GM21529 (cell line): ENCODE data around the gene OAT.
"Not testable (repeated sequence)": the region's sequence is repeated elsewhere in the genome, so short reads cannot be mapped to it uniquely, and the experiment has no call there.

Source experiments
- ATAC-seq: cut with Tn5 transposase; IDR thresholded peaks from one replicate; pipeline ENCODE4 v1.9.1; 2021; ENCODE audit not compliant: unreplicated experiment

OAT gene

GRCh38 chr10:124379609-124380193 is 39.0 kb downstream of the OAT start:
- no peak for ATAC-seq

GRCh38 chr10:124378881-124379471 is 39.7 kb downstream of the OAT start:
- ATAC-seq: no peak

GRCh38 chr10:124378271-124378670 is 40.5 kb downstream of the OAT start:
- ATAC-seq: no peak

- no peak for ATAC-seq
Measured at GRCh38 chr10:124377101-124377500, 41.6 kb downstream of the OAT start.

GRCh38 chr10:124376411-124376810 is 42.3 kb downstream of the OAT start:
- no peak for ATAC-seq

- ATAC-seq: no peak
Measured at GRCh38 chr10:124375691-124376090, 43.0 kb downstream of the OAT start.

GRCh38 chr10:124375353-124375614 is 43.4 kb downstream of the OAT start:
- no peak for ATAC-seq

- no peak for ATAC-seq
Measured at GRCh38 chr10:124374535-124375352, 44.0 kb downstream of the OAT start.

GRCh38 chr10:124372899-124373298 is 45.8 kb downstream of the OAT start:
- no peak for ATAC-seq

- no peak for ATAC-seq
Measured at GRCh38 chr10:124370426-124370825, 48.3 kb downstream of the OAT start.

GRCh38 chr10:124369986-124370385 is 48.7 kb downstream of the OAT start:
- no peak for ATAC-seq

- not testable (repeated sequence) for ATAC-seq
Measured at GRCh38 chr10:124369533-124369932, 49.2 kb downstream of the OAT start.

GRCh38 chr10:124369066-124369465 is 49.7 kb downstream of the OAT start:
- ATAC-seq: no peak

GRCh38 chr10:124367936-124368335 is 50.8 kb downstream of the OAT start:
- ATAC-seq: no peak

- ATAC-seq: no peak
Measured at GRCh38 chr10:124367414-124367813, 51.3 kb downstream of the OAT start.

GRCh38 chr10:124366825-124367224 is 51.9 kb downstream of the OAT start:
- no peak for ATAC-seq

- ATAC-seq: no peak
Measured at GRCh38 chr10:124366343-124366742, 52.4 kb downstream of the OAT start.

GRCh38 chr10:124364674-124365073 is 54.0 kb downstream of the OAT start:
- ATAC-seq: no peak

- ATAC-seq: no peak
Measured at GRCh38 chr10:124362568-124362967, 56.2 kb downstream of the OAT start.

- ATAC-seq: no peak
Measured at GRCh38 chr10:124359336-124359832, 59.3 kb downstream of the OAT start.

GRCh38 chr10:124357561-124357885 is 61.2 kb downstream of the OAT start:
- no peak for ATAC-seq
